GM23248 (cell line): ENCODE measurements around the gene PRKCB. TPM values are rescaled to one million over a fixed set of nuclear protein-coding genes. Genes with fewer than 3 reads are reported as not detected.

Experiments
- DNase-seq: peaks from one replicate; pipeline ENCODE4 v3.0.0-alpha.2; 2015
- H2AFZ ChIP-seq: fragments of 200-600 bp; sonication (generic); 2 replicates; pipeline ENCODE4 v1.6.1; 2016; ENCODE audit warnings: antibody characterized with exemption
- H3F3A ChIP-seq: fragments of 200-600 bp; sonication (generic); 2 replicates; pipeline ENCODE4 v1.6.1; 2016; ENCODE audit warnings: mild to moderate bottlenecking, antibody characterized with exemption, mixed run types; ENCODE audit not compliant: insufficient read depth
- H3K27ac ChIP-seq: fragments of 200-600 bp; sonication (generic); 2 replicates; pipeline ENCODE4 v1.5.1; 2016; ENCODE audit warnings: mild to moderate bottlenecking
- H3K27me3 ChIP-seq: fragments of 200-600 bp; sonication (generic); replicated peaks from 2 replicates; pipeline ENCODE4 v1.6.1; 2016; ENCODE audit warnings: mild to moderate bottlenecking; ENCODE audit not compliant: insufficient read depth
- H3K36me3 ChIP-seq: fragments of 200-600 bp; sonication (generic); 2 replicates; pipeline ENCODE4 v1.6.1; 2016; ENCODE audit warnings: low read depth, mild to moderate bottlenecking
- H3K4me1 ChIP-seq: fragments of 200-600 bp; sonication (generic); 2 replicates; pipeline ENCODE4 v1.6.1; 2016; ENCODE audit warnings: mild to moderate bottlenecking; ENCODE audit not compliant: insufficient read depth
- H3K4me2 ChIP-seq: fragments of 200-600 bp; sonication (generic); one replicate; pipeline ENCODE4 v1.6.1; 2016; ENCODE audit warnings: mild to moderate bottlenecking; ENCODE audit not compliant: unreplicated experiment
- H3K4me3 ChIP-seq: fragments of 200-600 bp; sonication (generic); 2 replicates; pipeline ENCODE4 v1.5.1; 2016; ENCODE audit warnings: mild to moderate bottlenecking
- H3K79me2 ChIP-seq: fragments of 200-600 bp; sonication (generic); 2 replicates; pipeline ENCODE4 v1.6.1; 2016; ENCODE audit warnings: mild to moderate bottlenecking; ENCODE audit not compliant: insufficient read depth
- H3K9ac ChIP-seq: fragments of 200-600 bp; sonication (generic); 2 replicates; pipeline ENCODE4 v1.6.1; 2016; ENCODE audit warnings: mild to moderate bottlenecking
- H3K9me2 ChIP-seq: fragments of 200-600 bp; sonication (generic); 2 replicates; pipeline ENCODE4 v1.6.1; 2016; ENCODE audit warnings: mixed run types, mild to moderate bottlenecking, moderate library complexity; ENCODE audit not compliant: insufficient read depth
- H3K9me3 ChIP-seq: fragments of 200-600 bp; sonication (generic); one replicate; pipeline ENCODE4 v1.6.1; 2017; ENCODE audit warnings: low read depth
- H4K20me1 ChIP-seq: fragments of 200-600 bp; sonication (generic); 2 replicates; pipeline ENCODE4 v1.6.0; 2016; ENCODE audit not compliant: insufficient read depth
- EZH2 ChIP-seq: fragments of 200-600 bp; sonication (generic); IDR thresholded peaks from 2 replicates; pipeline ENCODE4 v1.6.1; 2018; ENCODE audit warnings: antibody characterized with exemption, mild to moderate bottlenecking; ENCODE audit not compliant: insufficient read depth, poor library complexity, severe bottlenecking
- EZH2phosphoT487 ChIP-seq: fragments of 200-600 bp; sonication (generic); IDR thresholded peaks from 2 replicates; pipeline ENCODE4 v1.6.1; 2018; ENCODE audit warnings: antibody characterized with exemption, moderate library complexity, mild to moderate bottlenecking, low read depth; ENCODE audit not compliant: insufficient read depth
- WGBS, 2 experiments: methylation state at CpG; one replicate each; pipeline ENCODE4 v1.1.6; 2015 to 2017; ENCODE audit warnings: low lambda C conversion rate in 2 of 2, low coverage in 1 of 2; ENCODE audit errors: missing lambda C conversion rate in 2 of 2; 5-methylcytosine and 5-hydroxymethylcytosine counted together
- in situ Hi-C: fragments of 300-500 bp; cut with MboI; formaldehyde crosslinking; loops from 2 replicates; pipeline ENCODE4 v1.15.0; 2020
- polyA plus RNA-seq: library from polyadenylated mRNA; unstranded; fragments of >200 nt; fragmentation: Nextera tagmentation; extraction: Ambion mirVana; gene quantifications from 2 replicates; pipeline ENCODE4 v1.2.1, GENCODE V29; 2016
- total RNA-seq: library from RNA; depleted of rRNA; stranded (reverse); fragments of >200 nt; shearing (Covaris generic); gene quantifications from 2 replicates; pipeline ENCODE4 v1.2.3, GENCODE V29; 2014

Gene PRKCB
- total and polyA plus RNA-seq, 2 experiments from 2014 or later: not detected

DNA sequence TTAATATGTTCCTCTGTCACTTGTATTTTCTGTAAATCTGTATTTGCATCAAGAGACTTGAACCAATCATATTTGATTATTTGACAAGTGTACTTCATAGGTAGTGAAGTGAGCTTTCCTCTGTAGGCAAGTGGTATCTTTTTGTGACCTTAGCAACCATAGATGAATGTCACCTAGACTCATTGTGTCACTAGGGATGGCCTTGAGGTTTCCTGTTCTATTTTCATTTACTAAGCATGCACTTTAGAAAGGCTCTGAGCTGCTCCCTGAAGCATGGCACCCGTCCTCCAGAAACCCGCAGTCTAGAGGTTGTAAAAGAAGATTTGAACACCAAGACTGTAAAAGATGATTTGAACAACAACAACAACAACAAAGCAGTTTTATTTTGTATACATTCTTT lies 151.7 kb downstream of the PRKCB start:
- 45 to 50% methylated on average over 2 of the region's 2 CpGs for WGBS, 2 experiments
- in situ Hi-C loops: no loop called here

DNA sequence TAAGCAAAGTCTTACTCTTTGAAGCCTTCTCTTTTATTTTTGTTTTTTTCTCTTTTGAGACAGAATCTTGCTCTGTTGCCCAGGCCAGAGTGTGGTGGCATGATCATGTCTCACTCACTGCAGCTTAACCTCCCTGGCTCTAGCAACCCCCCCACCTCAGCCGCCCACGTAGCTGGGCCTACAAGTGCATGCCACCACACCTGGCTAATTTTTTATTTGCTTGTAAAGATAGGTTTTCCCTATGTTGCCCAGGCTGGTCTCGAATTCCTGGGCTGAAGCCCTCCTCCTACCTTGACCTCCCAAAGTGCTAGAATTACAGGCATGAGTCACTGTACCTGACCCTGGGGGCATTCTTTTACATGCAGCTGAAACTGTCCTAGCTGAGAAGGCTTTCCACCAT lies 154.7 kb downstream of the PRKCB start:
- no peak overlapping the region for H3K4me2 ChIP-seq
- H4K20me1 ChIP-seq: no peaks in the 10 kb centered on the region
- 30 to 34% methylated on average over 3 of the region's 3 CpGs for WGBS, 2 experiments
- no peaks in the 10 kb centered on the region for H3K27me3 ChIP-seq
- no peak overlapping the region for H3K9ac ChIP-seq
- H3K4me3 ChIP-seq: no peak overlapping the region
- TF ChIP-seq EZH2 (no peak), EZH2phosphoT487 (no peak)
- no peaks in the 10 kb centered on the region for H3K9me2 ChIP-seq
- in situ Hi-C loops: no loop called here
- no peaks in the 10 kb centered on the region for H3K36me3 ChIP-seq
- no peaks in the 10 kb centered on the region for H3F3A ChIP-seq
- H2AFZ ChIP-seq: no peak overlapping the region
- no peaks in the 10 kb centered on the region for H3K9me3 ChIP-seq
- no peaks in the 10 kb centered on the region for H3K79me2 ChIP-seq
- DNase-seq: no peak
- H3K27ac ChIP-seq: no peak overlapping the region
- H3K4me1 ChIP-seq: no peaks in the 10 kb centered on the region

More for the DNA sequence above, 151.7 kb downstream of the PRKCB start:
- H3K27me3 ChIP-seq: no peaks in the 10 kb centered on the region
- TF ChIP-seq EZH2phosphoT487 (no peak), EZH2 (no peak)
- DNase-seq: no peak
- H3K9me3 ChIP-seq: no peaks in the 10 kb centered on the region
- no peaks in the 10 kb centered on the region for H3F3A ChIP-seq
- H3K4me3 ChIP-seq: no peak overlapping the region
- no peak overlapping the region for H3K9ac ChIP-seq
- no peak overlapping the region for H3K4me2 ChIP-seq
- no peaks in the 10 kb centered on the region for H3K9me2 ChIP-seq
- H4K20me1 ChIP-seq: no peaks in the 10 kb centered on the region
- H3K27ac ChIP-seq: no peak overlapping the region
- H3K79me2 ChIP-seq: no peaks in the 10 kb centered on the region
- no peaks in the 10 kb centered on the region for H3K36me3 ChIP-seq
- no peaks in the 10 kb centered on the region for H3K4me1 ChIP-seq
- no peak overlapping the region for H2AFZ ChIP-seq

- no peak for DNase-seq
- Histone ChIP-seq H3K79me2 (no peaks in the 10 kb centered on the region), H3K27me3 (no peaks in the 10 kb centered on the region), H3K27ac (no peak overlapping the region), H3K9ac (no peak overlapping the region), H3K4me2 (no peak overlapping the region), H3K4me1 (no peaks in the 10 kb centered on the region), H2AFZ (no peak overlapping the region), H3K9me3 (no peaks in the 10 kb centered on the region), H3K4me3 (no peak overlapping the region), H3K36me3 (no peaks in the 10 kb centered on the region), H4K20me1 (no peaks in the 10 kb centered on the region), H3K9me2 (no peaks in the 10 kb centered on the region), H3F3A (no peaks in the 10 kb centered on the region)
- TF ChIP-seq EZH2phosphoT487 (no peak), EZH2 (no peak)
- in situ Hi-C loops: no loop called here
These were observed 155.3 kb downstream of the PRKCB start for GRCh38 chr16:23991066-23991465.

DNA sequence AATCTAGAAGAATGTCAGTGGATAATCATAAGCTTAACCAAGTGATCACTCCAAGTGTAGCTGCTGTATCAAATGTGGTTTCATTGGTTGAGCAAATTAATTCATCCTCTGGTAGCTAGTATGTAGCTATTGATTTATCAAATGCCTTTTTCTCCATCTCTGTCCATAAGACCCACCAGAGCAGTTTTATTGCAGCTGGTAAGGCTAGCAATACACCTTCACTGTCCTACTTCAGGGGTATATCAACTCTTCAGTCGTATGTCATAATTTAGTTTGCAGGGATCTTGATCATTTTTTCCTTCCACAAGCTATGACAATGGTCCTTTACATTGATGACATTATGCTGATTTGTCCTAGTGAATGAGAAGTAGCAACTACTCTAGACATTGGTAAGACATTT lies 158.8 kb downstream of the PRKCB start:
- H3K9me3 ChIP-seq: no peaks in the 10 kb centered on the region
- in situ Hi-C loops: no loop called here

More for the DNA sequence above, 158.8 kb downstream of the PRKCB start:
- Histone ChIP-seq H3K4me1 (no peaks in the 10 kb centered on the region), H3K27me3 (no peaks in the 10 kb centered on the region), H2AFZ (no peak overlapping the region), H4K20me1 (no peaks in the 10 kb centered on the region), H3K4me3 (no peak overlapping the region), H3K4me2 (no peak overlapping the region), H3F3A (no peaks in the 10 kb centered on the region), H3K36me3 (no peaks in the 10 kb centered on the region), H3K9ac (no peak overlapping the region), H3K27ac (no peak overlapping the region), H3K79me2 (no peaks in the 10 kb centered on the region), H3K9me2 (no peaks in the 10 kb centered on the region)
- TF ChIP-seq EZH2phosphoT487: no peak
- no peak for TF ChIP-seq EZH2
- DNase-seq: no peak
- WGBS, 2 experiments: 7 to 13% methylated on average over 1 of the region's 1 CpG
